Spleen (tissue), 7 donors: ENCODE data around the gene P3H2.

Source experiments
- POLR2A ChIP-seq, 3 donors: fragments of 450-650 bp; IDR thresholded peaks; one replicate each; pipeline ENCODE4 v1.5.1; 2017; ENCODE audit warnings: antibody characterized with exemption in 3 of 3, mild to moderate bottlenecking in 1 of 3
- TF ChIP-seq, protein P1 (sequence below), 11 experiments: fragments of 200-600 bp in 7 of 11; fragments of 450-650 bp in 4 of 11; sonication (generic) in 4 of 11; IDR thresholded peaks in 8 of 11; conservative IDR thresholded peaks in 3 of 11; 1 replicate in 7 of 11; 2 replicates in 4 of 11; pipeline versions ENCODE4 v1.4.0 to v1.8.0; 2016 to 2021; ENCODE audit warnings: antibody characterized with exemption in 11 of 11, inconsistent platforms in 4 of 11, mild to moderate bottlenecking in 1 of 11
- donor health status: DM: no; HTN: no; CAD: no; lungs with moderate emphysema.
- donor health status: DM: no; HTN: no; CAD: no.
- donor health status: DM: no; HTN: no; CAD: no.

DNA sequence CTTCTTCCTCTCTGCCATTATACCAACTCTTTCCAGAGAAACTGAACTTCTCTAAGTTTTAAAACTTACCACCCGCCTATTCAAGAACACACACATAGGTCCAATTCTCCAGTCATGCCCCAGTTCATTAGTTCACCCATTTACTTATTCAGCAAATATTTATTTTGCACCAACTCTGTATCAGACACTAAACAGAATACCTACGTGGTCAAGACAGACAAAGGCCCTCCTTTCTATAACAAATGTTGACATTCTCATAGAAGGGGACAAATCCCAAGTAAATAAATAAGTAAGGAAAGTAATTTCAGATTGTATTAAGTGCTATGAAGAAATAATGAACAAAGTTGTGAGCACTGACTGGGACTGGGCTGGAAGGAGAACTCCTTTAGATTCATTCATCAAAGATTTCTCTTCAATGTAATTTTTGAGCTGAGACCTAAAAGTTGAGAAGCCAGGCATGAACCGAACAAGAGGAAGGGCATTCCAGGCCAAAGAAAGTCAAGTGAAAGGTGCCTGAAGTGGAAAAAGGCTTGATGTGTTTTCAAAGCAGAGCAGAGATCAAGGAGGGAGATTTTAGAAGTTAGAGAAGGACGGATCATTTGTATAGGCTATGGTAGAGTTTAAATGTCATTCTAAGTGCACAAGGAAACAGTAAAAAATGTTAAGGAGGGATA lies 120.4 kb downstream of the P3H2 start:
- TF ChIP-seq, protein P1, sequence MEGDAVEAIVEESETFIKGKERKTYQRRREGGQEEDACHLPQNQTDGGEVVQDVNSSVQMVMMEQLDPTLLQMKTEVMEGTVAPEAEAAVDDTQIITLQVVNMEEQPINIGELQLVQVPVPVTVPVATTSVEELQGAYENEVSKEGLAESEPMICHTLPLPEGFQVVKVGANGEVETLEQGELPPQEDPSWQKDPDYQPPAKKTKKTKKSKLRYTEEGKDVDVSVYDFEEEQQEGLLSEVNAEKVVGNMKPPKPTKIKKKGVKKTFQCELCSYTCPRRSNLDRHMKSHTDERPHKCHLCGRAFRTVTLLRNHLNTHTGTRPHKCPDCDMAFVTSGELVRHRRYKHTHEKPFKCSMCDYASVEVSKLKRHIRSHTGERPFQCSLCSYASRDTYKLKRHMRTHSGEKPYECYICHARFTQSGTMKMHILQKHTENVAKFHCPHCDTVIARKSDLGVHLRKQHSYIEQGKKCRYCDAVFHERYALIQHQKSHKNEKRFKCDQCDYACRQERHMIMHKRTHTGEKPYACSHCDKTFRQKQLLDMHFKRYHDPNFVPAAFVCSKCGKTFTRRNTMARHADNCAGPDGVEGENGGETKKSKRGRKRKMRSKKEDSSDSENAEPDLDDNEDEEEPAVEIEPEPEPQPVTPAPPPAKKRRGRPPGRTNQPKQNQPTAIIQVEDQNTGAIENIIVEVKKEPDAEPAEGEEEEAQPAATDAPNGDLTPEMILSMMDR (IDR thresholded peaks at IDR 0.05 in 8 of 11, conservative IDR thresholded peaks at IDR 0.05 in 3 of 11) = no peak
- TF ChIP-seq POLR2A (IDR thresholded peaks at IDR 0.05) = no peak
